GOT3 (cell line): Measurements from ENCODE around the gene LPCAT4.

Experiments
- DNase-seq: peaks from one replicate; lab custom pipeline; 2025; ENCODE audit warnings: mixed read lengths; lab: John Stamatoyannopoulos, UW

The LPCAT4 gene

DNA sequence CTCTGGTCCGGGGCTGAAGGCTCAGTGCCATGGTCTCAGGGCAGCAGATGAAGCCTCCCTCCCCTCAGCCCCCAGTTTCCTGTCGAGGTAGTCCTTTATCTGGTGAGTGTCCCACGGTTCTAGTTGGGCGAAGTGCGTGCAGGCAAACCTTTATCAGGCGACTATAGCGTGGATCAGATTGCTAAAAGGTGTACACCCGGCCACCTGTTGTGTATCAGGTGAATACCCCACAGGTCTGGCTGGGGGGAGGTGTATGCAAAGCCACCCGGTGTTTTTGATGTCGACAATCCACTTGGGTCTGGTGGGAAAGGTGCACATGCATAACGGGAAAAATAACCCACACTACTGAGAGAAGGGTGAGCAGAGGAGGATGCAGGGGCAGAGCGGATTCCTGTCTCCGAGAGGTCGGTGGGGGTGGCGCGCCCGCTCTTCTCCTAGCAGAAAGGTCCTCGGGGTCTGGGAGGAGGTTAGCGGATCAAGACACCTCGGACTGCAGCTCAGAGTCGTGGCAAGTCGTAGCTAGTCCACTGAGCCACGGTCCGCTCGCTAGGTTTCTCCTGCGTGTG, 29.9 kb downstream of the LPCAT4 start:
- DNase-seq, result no peak

DNA sequence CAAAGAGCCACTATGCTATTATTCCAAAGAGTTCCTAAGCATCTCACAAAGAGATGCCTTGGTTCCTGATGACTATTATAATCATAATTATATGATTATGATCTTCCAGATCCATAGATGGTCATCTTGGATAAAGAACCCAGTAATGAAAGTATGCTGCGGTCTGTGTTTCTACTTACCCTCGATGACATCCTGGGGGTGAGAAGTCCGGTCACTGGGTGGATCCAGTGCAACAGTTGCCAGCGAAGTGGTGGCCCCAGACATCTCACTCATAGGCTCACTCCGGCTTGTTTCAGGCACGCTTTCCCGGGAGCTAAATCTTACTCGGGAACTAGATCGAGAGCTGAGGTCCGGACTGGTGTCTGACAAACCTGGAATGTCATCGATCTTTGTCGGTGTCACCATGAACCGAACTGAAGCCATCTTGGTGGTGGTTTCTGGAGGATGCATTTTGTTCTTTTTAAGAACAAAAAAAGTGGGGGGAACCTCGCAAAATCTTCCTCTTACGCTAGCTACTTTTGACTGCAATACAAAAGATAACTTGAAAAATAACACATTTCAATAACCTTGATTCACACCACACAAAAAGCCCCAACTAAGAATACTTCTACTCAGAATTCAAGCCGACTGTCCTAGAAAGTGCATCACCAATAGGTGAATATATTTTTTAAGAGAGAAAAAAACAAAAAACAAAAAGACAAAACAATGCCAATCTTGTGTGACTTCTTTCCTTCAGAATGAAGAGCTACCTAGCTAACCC, 30.6 kb downstream of the LPCAT4 start:
- no peak for DNase-seq

DNA sequence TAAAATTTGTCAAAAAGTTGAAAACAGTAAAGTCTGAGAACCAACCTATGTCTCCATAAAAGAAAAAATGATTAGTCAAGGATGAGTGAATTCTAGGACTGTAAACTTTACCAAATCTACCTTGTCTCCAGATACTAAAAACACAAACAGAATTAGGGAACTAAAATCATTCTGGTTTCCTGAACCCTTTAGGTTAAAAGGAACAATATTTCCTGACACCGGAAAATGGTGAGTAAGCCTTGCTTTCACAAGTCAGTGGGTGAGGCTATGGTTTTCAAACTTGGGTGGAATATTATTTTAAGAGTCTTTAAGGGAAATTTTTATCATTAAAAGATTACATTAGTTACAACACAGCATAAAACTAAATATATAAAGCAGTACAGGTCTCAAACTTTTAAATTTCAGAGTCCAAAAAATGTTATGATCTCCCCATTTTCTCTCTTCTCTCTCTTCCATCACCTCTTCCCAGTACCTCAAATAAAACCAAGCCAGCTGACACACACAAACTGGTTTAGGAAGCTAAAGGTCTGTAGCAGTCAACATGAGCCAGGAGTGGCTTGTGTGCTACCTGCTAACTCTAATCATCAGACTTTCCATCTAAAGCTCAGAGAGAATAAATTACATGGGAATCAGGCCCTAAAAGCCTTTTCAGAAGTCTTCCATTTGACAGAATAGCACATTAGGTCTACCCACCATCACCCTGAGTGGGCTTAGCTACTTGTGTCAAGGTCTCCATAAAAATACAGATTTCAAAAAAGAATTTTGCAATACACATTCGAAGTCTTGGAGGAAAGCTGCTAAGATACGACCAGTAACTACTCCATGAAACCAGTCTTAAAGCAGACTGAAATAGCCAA, 31.6 kb downstream of the LPCAT4 start:
- no peak for DNase-seq

DNA sequence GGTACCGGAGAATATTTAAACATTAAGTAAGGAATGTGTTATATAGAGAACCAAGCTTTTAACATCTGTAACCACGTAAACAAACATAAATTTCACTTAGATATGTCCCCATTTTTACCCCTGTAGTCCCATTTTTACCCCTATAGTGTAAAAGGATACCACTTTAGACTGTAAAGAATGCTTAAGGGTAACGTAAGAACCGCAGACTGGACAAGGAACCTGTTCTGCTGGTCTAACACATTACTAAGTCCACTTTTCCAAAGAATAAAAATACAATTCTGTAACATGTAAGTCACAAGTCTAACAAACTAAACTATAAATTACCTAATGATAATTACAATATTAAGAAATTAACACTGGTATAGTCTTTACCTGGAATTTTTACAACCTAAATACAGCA, 32.3 kb downstream of the LPCAT4 start:
- DNase-seq, result no peak

DNA sequence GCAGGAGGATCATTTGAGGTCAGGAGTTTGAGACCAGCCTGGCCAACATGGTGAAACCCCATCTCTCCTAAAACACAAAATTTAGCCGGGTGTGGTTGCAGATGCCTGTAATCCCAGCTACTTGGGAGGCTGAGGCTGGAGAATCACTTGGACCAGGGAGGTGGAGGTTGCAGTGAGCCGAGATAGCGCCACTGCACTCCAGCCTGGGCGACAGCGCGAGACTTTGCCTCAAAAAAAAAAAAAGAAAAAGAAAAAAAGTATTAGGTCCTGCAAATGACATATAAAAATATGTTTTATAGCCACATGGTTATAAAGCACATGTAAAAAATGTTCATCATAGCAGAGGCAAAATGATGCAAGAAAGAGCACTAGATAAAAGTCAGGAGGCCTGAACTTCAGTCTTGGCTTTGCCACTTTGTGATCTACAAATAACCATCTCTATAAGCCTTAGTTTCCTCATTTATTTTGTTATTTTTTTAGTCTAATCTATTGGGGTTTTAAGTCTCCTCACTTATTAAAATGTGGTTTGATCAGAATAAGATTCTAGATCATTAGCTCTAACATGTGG, 34.4 kb downstream of the LPCAT4 start:
- no peak for DNase-seq

DNA sequence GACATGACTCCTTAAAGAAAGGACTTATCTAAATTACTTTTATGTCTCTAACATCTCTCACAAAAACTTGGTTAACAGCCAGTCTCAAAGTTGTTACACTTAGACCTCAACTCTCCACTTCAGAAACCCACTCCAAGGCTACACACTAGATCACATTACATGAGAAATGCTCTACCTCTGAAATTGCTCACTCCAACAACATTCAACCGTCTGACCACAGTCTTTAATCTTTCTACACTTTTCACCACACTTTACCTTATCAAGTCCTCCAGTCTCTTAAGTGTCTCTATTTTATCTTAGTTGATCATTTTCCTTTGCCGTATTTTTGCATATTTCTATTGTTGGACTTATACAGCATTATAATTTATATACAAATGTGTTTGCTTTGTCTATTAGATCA, 35.2 kb downstream of the LPCAT4 start:
- DNase-seq, result no peak

DNA sequence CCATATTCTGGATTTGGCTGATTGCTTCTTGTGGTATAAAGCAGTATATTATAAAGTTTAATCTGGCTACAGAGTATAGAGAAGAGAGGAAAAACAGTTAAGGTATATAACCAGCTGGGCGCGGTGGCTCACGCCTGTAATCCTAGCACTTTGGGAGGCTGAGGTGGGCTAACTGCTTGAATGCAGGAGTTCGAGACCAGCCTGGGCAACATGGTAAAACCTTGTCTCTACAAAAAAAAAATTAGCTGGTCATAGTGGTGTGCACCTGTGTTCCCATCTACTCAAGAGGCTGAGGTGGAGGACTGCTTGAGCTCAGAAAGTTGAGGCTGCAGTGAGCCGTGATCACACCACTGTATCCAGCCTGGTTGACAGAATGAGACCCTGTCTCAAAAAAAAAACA, 36.7 kb downstream of the LPCAT4 start:
- DNase-seq, result no peak

DNA sequence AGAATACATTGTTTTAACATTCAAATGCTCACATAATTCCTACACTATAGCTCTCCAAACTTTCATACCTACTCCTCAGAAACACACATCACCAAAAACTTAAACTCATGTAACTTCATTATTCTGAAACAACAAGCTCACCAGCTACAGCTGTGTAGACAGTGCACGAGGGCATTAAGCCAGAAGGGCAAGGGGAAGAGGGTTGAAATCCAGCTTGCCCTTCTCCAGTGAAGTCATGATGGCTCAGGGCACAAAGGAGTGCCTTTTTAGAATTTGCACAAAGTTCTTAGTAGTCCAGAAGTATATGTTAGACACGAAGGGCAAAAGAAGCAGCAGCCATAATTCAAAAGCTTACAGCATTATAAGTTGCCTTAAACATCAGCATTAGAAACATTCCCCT, 38.0 kb downstream of the LPCAT4 start:
- no peak for DNase-seq

DNA sequence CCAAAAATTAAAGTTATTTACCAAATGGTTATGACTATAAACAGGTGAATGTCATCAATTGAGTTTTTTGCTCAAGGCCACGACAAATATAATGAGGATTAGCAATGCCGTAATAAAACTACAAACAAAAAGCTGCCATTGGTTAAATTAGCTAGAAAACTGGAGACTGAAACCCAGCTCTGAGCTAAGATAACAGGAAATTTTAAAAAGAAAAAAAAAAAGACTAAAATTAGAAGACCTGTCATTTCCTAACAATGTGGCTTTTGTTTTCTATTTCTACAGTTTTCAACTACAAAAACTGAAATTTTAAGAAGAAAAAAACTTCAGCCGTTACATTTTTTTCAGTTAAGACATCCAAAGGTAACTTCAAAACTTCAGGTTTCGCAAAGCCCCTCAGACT, 39.1 kb downstream of the LPCAT4 start:
- no peak for DNase-seq

DNA sequence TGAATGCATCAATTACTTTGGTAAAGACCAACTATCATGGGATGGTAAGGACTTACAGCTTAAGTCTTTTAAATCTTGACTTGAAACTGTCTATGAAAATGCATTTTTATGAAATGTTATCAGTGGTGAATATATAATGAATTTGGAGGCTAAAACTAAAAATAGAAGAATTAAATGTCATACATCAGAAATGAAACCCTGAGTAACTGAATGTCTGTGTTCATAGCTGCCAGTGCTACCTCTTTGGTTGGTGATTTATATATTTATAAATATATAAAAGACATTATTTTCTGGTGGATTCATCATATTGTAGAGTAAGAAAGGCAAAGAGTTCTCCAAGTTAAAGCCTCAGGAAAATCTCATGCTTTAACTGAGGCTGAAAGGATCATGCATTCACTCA, 41.6 kb downstream of the LPCAT4 start:
- DNase-seq, result no peak

DNA sequence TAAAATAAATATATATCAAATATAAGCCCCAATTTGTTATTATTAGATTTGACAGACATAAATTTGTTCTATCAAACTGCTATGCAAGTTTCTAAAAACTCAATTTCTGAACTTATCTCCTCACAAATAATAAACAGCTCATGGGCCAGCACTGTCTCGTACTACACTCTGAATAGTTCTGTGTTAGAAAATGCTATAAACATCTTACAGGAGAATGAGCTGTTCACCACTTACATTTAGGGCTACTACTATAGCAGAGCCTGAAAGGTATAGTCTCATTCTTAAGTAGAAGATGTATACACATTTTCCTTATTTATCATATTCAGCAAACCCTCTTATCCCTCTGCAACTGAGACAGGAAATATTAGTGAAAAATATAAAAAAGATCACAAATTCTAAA, 42.1 kb downstream of the LPCAT4 start:
- DNase-seq, result no peak

DNA sequence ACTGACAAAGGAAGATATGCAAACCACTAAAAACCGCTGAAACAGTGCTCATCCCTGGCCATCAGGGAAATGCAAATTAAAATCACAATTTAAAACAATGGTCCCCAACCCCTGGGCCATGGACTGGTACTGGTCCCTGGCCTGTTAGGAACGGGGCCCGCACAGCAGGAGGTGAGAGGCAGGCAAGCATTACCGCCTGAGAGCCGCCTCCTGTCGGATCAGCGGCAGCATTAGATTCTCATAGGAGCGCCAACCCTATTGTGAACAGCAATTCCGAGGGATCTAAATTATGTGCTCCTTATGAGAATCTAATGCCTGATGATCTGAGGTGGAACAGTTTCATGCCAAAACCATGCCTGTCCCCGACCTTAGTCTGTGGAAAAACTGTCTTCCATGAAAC, 43.8 kb downstream of the LPCAT4 start:
- no peak for DNase-seq

DNA sequence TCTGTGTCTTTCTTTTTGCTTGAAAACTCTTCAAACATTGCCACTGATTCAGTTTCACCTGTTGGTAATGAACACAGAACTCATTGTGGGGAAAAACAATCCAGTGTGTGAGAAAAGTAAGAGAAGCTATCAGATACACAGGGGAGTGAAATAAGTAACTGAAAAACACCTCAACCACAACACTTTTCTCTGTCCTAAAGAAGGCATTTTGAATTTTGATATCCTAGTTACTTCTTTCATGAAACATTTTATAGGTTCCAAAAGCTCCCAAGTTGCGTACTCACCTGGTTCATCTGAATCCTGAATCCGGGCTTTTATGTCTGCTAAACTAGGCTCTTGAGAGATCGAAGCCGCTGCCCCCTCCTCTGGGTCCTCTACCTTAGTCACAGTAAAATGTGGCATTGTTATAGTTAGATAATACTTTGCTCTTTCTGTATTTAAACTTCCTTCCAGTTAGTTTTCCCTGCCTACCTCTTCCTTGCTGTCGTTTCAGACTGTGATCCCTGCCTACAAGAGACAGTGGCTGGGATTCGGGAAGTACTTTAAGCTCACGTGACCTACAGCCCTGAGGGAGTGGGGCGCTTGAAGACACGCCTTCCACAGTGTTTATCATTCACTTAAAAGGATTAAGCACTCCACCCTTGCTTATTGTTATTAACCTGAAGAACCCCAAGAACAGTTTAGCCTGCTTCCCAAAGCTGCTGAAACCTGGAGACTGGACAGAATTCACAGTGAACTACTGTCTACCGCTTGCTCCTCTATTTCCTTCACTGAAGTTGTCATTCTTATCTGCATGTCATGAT, 48.5 kb downstream of the LPCAT4 start:
- DNase-seq, result no peak

DNA sequence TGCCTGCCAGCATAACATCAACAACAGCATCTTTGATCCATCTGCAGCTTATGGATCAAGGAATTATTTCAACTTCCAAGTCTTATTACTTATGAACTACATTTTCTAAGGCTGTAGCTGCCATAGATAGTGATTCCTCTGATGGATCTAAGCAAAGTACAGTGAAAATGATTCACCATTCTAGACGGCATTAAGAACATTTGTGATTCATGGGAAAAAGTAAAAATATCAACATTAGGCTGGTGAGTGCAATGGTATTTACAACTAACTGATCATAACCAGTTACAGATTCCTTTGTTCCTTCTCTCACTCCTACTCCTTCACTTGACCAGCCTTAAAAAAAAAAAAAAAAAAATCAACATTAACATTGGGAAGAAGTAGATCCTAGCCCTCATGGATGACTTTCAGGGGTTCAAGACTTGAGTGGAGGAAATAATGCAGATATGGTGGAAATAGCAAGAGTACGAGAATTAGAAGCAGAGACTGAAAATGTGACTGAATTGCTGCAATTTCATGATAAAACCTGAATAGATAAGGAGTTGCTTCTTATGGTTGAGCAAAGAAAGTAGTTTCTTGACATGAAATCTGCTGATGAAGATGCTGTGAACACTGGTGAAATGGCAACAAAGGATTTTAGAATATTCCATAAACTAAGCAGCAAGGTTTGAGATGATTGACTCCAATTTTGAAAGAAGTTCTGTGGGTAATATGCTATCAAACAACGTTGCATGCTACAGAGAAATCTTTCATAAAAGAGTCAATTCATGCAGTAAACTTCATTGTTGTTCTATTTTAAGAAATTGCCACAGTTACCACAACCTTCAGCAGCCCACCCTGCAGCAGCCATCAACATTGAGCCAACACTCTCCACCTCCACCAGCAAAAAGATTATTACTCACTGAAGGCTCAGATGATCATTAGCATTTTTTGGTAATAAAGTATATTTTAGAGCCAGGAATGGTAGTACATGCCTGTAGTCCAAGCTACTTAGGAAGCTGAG, 52.2 kb downstream of the LPCAT4 start:
- no peak for DNase-seq

DNA sequence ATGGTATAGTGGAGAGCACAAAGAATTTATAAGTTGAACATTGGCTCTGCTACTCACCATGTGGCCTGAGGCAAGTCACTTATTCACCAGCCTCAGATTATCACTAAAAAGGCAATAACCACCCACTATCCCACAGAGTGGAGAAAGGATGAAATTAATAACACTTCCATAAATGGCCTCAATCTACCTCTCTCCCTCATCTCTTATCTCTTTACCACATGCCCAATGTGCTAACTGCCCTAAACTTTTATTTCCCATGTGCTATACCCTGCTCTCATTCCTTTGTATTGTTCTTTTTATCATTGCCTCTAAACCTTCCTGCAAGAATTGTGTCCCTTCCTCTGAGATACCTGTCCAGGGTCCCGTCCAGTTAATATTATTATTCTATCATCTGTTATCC, 55.4 kb downstream of the LPCAT4 start:
- no peak for DNase-seq
